Nephron progenitor cell (in vitro differentiated cells): ENCODE results near the gene GPR3.

Source experiments
- DNase-seq: peaks from one replicate; pipeline ENCODE4 v3.0.0; 2021
- H3K27ac Mint-ChIP-seq: 2 replicates; pipeline ENCODE4 v1.8.0; 2021; ENCODE audit warnings: mild to moderate bottlenecking, moderate library complexity, mixed read lengths
- H3K27me3 Mint-ChIP-seq: 2 replicates; pipeline ENCODE4 v1.8.0; 2021; ENCODE audit warnings: mild to moderate bottlenecking, low read depth, mixed read lengths; ENCODE audit not compliant: poor library complexity
- H3K36me3 Mint-ChIP-seq: 2 replicates; pipeline ENCODE4 v1.8.0; 2021; ENCODE audit warnings: low read depth, mixed read lengths
- H3K4me1 Mint-ChIP-seq: 2 replicates; pipeline ENCODE4 v1.8.0; 2021; ENCODE audit warnings: mixed read lengths
- H3K4me3 Mint-ChIP-seq: 2 replicates; pipeline ENCODE4 v1.8.0; 2021; ENCODE audit warnings: mild to moderate bottlenecking, moderate library complexity, mixed read lengths
- H3K9me3 Mint-ChIP-seq: 2 replicates; pipeline ENCODE4 v1.8.0; 2021; ENCODE audit warnings: mild to moderate bottlenecking, moderate library complexity, mixed read lengths
- TF ChIP-seq, protein P1 (sequence below): fragments of 200-600 bp; sonication (generic); IDR thresholded peaks from 2 replicates; pipeline ENCODE4 v1.5.0; 2021; ENCODE audit warnings: antibody characterized with exemption

Gene GPR3

DNA sequence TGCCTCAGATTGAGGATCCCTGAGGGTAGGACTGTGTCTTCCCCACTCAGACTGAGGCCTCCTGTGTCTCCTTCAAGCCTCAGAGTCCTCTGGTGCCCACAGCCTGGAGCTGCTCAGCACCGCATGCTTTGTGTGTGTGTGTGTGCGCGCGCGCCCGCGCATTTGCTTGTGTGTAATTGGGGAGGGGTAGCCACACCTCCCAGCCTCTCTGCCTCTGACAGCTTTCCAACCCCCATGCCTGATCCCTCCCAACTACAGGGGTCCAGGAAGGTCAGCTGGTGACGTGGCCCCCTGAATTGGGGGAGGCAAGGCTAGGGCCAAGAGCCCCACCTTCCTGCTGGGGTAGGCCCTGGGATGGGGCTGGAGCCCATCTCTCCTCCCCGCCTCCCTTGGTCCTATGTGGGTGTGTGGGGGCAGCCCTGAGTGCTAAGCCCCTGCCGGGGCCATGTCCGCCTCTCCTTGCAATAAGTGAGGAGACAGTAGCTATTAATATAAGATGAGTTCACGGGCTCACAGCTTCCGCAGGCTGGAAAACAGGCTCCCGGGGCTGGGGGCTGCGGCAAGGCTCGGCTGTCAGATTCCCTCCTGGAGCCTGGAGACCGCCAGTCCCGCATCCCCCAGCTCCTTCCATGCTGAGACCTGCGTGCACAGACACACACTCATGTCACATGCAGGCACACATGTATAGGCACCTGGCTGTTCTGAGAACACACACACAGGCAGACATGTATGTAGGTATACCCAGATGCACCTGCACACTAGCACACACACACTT lies 7.0 kb downstream of the GPR3 start:
- Mint-ChIP-seq H3K4me3 (no peak overlapping the region), H3K27ac (peak overlapping the region; percentile 44), H3K36me3 (no peaks in the 10 kb centered on the region), H3K4me1 (peaks cover 84% of the 10 kb centered on the region), H3K27me3 (peaks cover 2% of the 10 kb centered on the region), H3K9me3 (no peaks in the 10 kb centered on the region)
- TF ChIP-seq, protein P1, sequence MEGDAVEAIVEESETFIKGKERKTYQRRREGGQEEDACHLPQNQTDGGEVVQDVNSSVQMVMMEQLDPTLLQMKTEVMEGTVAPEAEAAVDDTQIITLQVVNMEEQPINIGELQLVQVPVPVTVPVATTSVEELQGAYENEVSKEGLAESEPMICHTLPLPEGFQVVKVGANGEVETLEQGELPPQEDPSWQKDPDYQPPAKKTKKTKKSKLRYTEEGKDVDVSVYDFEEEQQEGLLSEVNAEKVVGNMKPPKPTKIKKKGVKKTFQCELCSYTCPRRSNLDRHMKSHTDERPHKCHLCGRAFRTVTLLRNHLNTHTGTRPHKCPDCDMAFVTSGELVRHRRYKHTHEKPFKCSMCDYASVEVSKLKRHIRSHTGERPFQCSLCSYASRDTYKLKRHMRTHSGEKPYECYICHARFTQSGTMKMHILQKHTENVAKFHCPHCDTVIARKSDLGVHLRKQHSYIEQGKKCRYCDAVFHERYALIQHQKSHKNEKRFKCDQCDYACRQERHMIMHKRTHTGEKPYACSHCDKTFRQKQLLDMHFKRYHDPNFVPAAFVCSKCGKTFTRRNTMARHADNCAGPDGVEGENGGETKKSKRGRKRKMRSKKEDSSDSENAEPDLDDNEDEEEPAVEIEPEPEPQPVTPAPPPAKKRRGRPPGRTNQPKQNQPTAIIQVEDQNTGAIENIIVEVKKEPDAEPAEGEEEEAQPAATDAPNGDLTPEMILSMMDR: no peak
- DNase-seq: no peak

DNA sequence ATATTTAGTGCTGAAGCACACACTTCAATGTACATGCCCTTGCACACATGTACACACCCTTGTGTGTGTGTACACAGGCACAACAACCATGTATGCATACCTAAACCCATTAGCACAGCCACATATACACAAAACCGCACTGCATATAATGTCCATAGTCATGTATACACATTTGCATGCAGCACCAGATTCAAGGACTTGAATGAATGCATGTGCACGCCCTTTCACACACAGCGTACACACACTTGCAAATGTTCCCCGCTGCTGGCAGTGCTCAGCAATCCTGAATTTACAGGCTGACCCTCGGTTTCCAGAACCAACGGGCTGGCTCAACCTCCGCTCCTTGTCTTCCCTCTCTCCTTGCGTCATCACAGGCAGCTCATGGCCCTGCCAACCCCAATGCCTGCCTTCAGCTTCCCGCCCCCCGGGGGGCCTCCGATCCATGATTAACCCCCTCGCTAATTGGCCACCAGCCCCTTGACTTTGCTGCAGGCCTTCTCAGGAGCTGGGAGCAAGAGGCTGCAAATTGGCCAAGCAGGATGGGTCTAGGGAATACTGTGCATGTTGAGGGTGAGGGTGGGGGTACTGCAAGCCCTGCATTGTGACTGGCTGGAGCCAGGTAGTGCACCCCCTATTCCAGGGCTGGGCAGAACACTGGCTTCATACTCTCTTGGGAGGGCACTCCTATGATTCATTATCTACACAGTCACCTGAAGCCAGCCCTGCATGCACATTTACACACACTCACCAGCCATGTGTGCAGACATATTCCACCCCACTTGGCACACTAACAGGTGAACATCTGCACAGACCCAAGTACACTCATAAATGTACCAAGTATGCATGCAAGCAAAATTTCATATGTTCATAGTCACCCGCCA lies 7.9 kb downstream of the GPR3 start:
- TF ChIP-seq, protein P1: no peak
- Mint-ChIP-seq H3K27me3 (peaks cover 2% of the 10 kb centered on the region), H3K4me3 (peak overlapping the region; percentile 25), H3K4me1 (peaks cover 84% of the 10 kb centered on the region), H3K27ac (peak overlapping the region; percentile 59), H3K9me3 (no peaks in the 10 kb centered on the region), H3K36me3 (no peaks in the 10 kb centered on the region)
- no peak for DNase-seq

- peaks cover 2% of the 10 kb centered on the region for H3K27me3 Mint-ChIP-seq
- TF ChIP-seq, protein P1: no peak
- H3K27ac Mint-ChIP-seq: peak overlapping the region; percentile 59
- H3K4me1 Mint-ChIP-seq: peaks cover 86% of the 10 kb centered on the region
- H3K36me3 Mint-ChIP-seq: no peaks in the 10 kb centered on the region
- no peaks in the 10 kb centered on the region for H3K9me3 Mint-ChIP-seq
- H3K4me3 Mint-ChIP-seq: no peak overlapping the region
- no peak for DNase-seq
These were observed 8.5 kb downstream of the GPR3 start for GRCh38 chr1:27400963-27401341.

DNA sequence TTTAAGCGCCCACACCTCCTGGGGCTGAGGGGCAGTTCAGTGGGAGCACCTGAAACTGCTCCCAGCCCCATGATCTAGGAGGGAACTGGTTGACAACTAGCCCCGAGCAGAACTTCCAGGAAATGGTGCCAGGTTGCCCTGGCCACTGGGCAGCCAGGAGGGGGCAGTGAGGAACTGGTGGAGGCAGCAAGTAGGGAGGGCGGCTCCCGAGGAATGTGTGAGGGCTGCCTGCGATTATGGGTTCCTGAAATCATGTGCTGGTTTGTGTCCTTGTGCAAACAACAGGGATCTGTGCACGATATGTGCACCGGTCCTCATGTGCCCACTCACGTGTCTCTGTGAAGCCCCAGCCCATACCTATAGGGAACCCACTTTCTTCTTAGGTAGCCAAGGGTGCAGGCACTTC lies 9.9 kb downstream of the GPR3 start:
- Mint-ChIP-seq H3K27me3 (peaks cover 2% of the 10 kb centered on the region), H3K4me1 (peaks cover 94% of the 10 kb centered on the region)

GRCh38 chr1:27403065-27403726 lies 10.8 kb downstream of the GPR3 start:
- DNase-seq: peak; percentile 50
- H3K27ac Mint-ChIP-seq: peak overlapping the region; percentile 95
- peaks cover 90% of the 10 kb centered on the region for H3K4me1 Mint-ChIP-seq
- no peak overlapping the region for H3K4me3 Mint-ChIP-seq
- H3K27me3 Mint-ChIP-seq: peaks cover 2% of the 10 kb centered on the region
- TF ChIP-seq, protein P1: no peak
- no peaks in the 10 kb centered on the region for H3K9me3 Mint-ChIP-seq
- H3K36me3 Mint-ChIP-seq: peaks cover 11% of the 10 kb centered on the region

More for the DNA sequence above, 9.9 kb downstream of the GPR3 start:
- H3K4me3 Mint-ChIP-seq: no peak overlapping the region
- H3K9me3 Mint-ChIP-seq: no peaks in the 10 kb centered on the region
- TF ChIP-seq, protein P1: no peak
- peak overlapping the region; percentile 80 for H3K27ac Mint-ChIP-seq
- DNase-seq: no peak
- H3K36me3 Mint-ChIP-seq: peaks cover 3% of the 10 kb centered on the region
